Germinal center (tissue), 1 donor: ENCODE results near the gene FARS2.
A peak's percentile ranks its signal among the peaks of the same experiment; 100 is the strongest.

Experiments
- DNase-seq: peaks from one replicate; pipeline ENCODE4 v3.0.0; 2012; ENCODE audit warnings: mixed read lengths, low spot score

Gene FARS2

GRCh38 chr6:5287205-5287965, 26.1 kb downstream of the FARS2 start:
- DNase-seq: no peak

- DNase-seq: no peak
These were observed 26.6 kb downstream of the FARS2 start for GRCh38 chr6:5287966-5288297.

- no peak for DNase-seq
These were observed 28.8 kb downstream of the FARS2 start for GRCh38 chr6:5290097-5290496.

DNA sequence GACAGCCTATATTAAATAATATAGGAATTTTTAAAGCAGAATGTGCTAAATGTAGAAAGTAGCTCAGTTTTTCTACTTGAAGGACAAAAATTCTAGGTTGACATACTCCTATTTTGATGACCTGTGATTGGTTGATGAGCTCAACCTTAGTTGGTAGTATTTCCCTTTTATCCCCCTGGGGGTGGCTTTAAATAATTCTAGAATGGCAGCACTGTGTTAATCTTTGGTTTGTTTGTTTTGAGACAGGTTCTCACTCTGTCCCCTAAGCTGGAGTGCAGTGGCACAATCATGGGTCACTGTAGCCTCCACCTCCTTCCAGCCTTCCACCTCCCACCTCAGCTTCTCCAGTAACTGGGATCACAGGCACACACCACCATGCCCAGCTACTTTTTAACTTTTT, 29.2 kb downstream of the FARS2 start:
- DNase-seq: peak; percentile 56

GRCh38 chr6:5292154-5292553, 30.8 kb downstream of the FARS2 start:
- DNase-seq: no peak

DNA sequence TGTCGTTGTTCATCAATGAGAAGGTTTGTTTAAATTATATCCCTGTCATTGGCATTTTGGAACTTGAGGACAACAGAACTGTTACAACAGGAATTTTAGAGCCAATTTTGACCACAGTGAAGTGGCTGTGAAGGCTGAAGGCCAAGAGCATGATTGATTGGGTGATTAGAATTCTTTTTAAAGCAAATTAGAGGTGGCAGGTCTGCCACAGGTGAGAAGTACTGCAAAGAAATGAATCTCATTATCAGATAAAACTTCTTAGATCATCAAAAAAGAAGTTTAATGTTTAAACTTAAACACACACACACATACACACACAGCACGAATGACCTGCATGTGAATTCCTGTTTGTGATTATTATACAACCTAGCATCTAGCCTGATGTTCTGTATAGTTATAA, 32.4 kb downstream of the FARS2 start:
- DNase-seq: no peak

DNA sequence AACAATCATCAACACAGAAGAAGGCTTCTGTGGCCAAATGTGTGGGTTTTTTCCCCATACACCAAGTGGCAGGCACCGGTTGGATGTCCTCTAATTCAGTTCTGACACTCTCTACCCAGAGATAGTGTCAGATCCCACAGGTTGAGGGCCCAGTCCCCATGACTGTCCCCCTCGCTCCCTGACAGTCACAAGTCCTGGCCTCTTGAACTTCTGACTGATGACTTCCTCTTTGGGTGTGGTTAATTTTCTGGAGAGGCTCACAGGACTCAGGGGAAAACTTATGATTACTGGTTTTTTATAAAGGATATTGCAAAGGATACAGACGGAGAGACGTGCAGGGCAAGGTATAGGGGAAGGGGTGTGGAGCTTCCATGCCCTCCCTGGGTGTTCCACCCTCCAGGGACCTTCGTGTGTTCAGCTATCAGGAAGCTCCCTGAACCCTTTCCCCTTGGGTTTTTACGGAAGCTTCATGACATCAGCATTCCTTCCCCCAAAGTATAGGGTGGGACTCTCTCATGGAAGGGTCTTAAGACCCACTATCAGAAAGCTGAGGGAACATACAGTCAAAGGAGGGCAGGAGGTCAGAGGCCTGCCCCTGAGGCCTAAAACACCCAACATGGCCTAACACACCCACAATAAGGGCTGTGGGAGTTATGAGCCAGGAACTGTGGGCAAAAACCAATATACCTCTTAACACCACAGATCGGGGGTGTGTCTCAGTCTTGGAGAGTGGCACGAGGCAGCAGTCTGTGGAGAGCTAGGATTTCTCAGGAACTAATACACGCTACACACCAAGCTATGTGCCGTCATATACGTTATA, 33.3 kb downstream of the FARS2 start:
- DNase-seq: no peak

GRCh38 chr6:5295623-5296022, 34.3 kb downstream of the FARS2 start:
- no peak for DNase-seq

DNA sequence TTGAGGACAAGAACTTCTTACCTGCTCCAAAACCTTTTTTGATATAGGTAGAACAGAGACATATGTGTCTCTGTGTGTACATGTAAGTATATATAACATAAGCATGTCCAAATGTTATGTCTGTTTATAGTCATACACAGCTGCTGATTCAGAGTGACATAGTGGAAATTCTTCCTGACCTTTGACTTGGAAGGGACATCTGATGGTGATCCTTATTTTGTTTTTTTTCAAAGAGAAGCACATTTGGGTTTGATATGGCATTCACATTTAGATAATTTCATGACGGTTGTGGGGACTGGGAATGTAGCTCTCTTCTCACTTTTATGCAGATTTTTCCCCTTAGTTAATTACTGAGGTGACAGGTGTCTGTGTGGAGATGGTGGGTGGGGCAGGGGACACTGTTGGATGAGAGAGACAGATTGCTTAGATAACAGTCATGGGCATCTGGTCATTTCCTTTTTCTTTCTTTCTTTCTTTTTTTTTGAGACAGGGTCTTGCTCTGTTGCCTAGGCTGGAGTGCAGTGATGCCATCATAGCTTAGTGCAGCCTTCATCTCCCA, 39.0 kb downstream of the FARS2 start:
- no peak for DNase-seq

DNA sequence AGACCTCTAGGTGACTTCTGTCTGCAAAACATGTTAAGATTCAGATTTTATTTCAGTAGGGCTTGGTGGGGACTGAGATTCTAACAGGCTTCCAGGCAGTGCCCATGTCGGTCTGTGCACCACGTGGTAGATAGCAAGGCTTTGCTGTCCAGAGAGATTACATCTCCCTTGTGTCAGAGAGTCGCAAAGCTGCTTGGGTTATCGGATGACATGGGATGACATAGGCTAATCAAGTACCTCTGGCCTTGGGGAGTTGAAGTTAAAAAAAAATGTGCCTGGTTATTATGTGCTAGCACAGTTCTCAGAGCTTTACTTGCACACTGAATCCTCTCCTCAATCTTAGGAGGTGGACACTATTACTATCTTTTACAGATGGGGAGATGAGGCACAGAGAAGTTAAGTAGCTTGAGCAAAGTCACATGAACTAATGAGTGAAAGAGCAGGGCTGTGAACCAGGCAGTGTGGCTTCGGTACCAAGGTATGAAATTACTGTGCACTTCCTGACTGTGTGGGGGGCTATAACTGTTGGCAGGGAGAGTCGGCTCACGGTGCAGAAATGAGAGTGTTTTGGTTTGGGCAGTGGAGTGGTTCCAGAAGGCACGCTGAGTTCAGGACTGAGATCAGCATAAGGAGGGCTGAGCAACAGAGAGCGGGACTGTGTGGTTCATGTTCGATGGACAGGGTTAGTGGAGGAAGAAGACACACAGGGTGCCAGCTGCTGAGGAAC, 41.1 kb downstream of the FARS2 start:
- DNase-seq: peak; percentile 37

DNA sequence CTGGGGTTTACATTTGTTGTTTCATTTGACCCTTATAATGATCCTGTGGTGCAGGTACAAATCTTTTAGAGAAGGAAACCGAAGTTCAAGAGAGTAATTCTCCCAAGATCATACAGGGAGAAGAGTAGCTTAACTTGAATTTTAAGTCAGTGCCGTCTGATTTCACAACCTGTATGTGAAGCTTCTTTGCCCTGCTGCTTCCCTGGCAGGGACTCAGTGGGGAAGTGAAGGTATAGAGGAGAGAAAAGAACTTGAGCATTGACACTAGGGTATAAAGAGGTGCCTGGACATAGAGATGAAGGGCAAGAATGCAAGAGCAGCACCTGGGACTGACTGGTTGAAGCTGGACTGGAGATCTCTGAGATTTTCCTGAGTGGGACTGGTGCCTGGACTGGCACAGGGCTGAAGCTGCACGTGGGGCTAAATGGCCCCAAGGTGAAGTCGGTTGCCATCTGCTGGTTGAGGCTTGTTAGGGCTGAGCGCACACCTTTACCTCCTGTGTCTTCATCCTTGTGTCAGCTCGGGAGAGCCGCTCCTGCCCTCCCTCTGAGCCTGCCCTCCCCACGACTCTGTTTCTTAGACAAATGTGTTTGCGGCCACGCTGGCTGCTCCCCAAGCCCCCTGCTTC, 41.8 kb downstream of the FARS2 start:
- peak; percentile 80 for DNase-seq

DNA sequence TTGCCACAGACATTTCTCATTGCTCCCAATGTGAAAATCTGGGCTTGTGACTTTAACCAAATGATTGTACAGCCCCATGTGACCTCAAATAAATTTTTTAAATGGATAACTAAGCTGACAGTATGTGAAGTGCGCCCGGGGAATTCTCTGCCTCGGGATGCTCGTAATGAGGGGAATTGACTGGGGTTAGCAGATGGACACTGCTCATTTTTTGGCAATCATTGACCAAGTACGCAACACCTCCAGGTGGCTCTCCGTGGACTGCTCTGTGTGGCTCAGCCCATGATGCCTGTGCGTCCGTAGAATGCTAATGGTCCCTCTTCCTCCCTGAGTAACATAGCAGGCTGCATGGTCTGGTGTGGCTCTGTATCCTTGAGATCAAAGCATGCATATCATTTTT, 42.4 kb downstream of the FARS2 start:
- no peak for DNase-seq

GRCh38 chr6:5305968-5306626, 44.8 kb downstream of the FARS2 start:
- DNase-seq: no peak

DNA sequence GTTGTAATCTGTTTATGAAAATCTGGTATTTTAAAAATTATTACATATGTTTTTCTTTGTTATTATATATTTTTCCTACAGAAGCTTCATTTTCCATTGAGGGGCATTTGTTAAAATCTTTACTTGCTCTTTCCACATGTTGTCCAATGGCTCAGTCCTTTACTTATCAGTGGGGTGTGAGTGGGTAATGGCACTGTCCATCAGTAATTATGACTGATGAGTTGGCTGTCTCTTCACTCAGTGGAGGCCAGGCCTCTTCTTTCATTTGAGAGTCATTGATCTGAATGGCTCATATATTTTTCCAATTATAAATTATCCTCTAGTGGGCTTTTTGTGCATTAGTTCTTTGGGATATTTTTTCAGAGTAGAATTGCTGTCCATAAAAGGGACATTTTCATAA, 45.7 kb downstream of the FARS2 start:
- no peak for DNase-seq

GRCh38 chr6:5308066-5308465, 46.8 kb downstream of the FARS2 start:
- no peak for DNase-seq

GRCh38 chr6:5314191-5314865, 53.0 kb downstream of the FARS2 start:
- DNase-seq: no peak

- no peak for DNase-seq
These were observed 54.6 kb downstream of the FARS2 start for GRCh38 chr6:5315881-5316280.

- DNase-seq: no peak
These were observed 55.6 kb downstream of the FARS2 start for GRCh38 chr6:5316951-5317350.

DNA sequence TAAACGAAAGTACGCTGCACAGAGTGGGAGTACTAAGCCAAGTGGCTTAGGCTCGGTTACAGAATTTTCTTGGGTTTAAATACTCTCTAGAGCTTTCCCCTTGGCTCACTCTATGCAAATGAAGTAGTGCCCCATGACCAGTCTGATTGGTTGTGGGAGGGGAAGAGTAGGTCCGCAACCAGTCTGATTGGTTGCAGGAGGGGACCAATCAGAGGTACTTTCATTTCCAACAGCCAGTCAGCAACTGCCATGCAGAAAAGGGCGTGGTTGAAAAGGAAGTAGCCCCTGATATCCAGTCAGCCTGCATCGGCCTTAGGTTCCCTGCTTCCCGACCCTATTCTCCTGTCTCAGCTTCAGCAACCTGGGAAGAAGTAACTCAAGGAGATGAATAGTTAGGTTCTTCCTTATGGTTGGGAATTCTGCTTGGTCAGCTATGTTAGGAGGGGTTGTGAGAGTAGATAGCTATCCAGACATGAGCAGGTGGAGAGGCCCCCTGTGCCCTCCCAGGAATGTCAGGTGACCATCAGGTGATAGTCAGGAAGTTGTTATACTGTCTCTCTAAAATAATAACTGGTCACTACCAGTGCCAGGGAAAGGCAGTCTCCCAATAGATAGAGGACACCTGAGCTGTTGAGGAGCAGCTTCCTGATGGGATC, 57.4 kb downstream of the FARS2 start:
- no peak for DNase-seq

DNA sequence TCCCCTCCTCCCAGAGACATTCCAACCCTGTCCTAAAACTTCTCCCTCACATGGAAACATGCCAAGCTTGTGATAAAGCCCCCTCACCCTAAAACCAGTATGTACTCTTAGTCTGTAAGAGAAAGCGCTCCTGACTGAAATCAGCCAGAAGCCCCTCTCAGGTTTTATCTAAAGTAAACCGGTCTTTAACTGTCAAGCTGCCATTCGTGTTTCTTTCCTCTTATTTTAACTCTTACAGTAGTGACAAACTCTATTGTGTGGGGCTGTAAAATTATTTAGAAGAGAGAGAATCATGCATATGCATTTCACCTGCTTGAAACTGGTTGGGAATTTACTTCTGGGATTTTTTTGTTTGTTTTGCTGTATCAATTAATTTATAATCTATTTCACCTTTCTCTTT, 62.7 kb downstream of the FARS2 start:
- DNase-seq: no peak

DNA sequence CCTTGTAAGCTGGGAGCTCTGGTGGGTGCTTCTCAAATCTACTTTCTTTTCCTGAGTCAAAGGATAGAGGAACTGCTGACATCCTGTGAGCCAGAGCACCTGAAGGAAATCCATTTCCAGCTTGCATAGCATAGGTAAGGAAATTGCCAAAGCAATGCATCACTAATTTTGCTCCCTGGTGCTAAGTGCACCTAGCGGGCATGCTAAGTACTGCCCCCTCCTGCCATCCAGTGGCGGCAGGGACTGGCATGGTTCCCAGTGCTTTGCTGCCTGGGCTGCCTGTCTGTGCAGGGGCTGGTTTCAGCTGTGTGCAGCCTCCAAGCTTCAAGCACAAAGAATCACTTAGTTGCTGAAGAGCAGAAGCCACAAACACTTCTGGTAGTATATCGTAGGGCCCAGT, 63.9 kb downstream of the FARS2 start:
- DNase-seq: no peak
